CD14-positive monocyte (primary cell): Measurements from ENCODE around the gene FOXJ1. TPM values are rescaled to one million over a fixed set of nuclear protein-coding genes. Genes with fewer than 3 reads are reported as not detected.
A peak's percentile ranks its signal among the peaks of the same experiment; 100 is the strongest.

Experiments used
- DNase-seq, 3 donors: peaks; one replicate each; pipeline ENCODE4 v3.0.0-alpha.2; 2011 to 2022
- H2AFZ ChIP-seq: 2 replicates; pipeline ENCODE4 v1.6.0; 2012; ENCODE audit warnings: mild to moderate bottlenecking, low read depth, low read length, inconsistent platforms; ENCODE audit not compliant: insufficient read depth, poor library complexity, severe bottlenecking
- H3K27ac ChIP-seq, 2 donors: 1 replicate in 1 of 2; 2 replicates in 1 of 2; pipeline ENCODE4 v1.5.1; 2012 to 2013; ENCODE audit warnings: low read length in 2 of 2, control low read depth in 1 of 2, inconsistent platforms in 1 of 2, low read depth in 1 of 2, mild to moderate bottlenecking in 1 of 2
- H3K27me3 ChIP-seq, 2 donors: one replicate each; pipeline versions ENCODE4 v1.6.0 to v1.6.1; 2011 to 2013; ENCODE audit warnings: low read length in 2 of 2; ENCODE audit not compliant: control insufficient read depth in 2 of 2, insufficient read depth in 2 of 2
- H3K36me3 ChIP-seq, 2 donors: replicated peaks in 1 of 2; 1 replicate in 1 of 2; 2 replicates in 1 of 2; pipeline versions ENCODE4 v1.5.1 to v1.6.1; 2012 to 2013; ENCODE audit warnings: low read length in 2 of 2, control low read depth in 1 of 2, inconsistent platforms in 1 of 2, mild to moderate bottlenecking in 1 of 2; ENCODE audit not compliant: insufficient read depth in 2 of 2, control insufficient read depth in 1 of 2
- H3K4me1 ChIP-seq, 2 donors: 1 replicate in 1 of 2; 2 replicates in 1 of 2; pipeline versions ENCODE4 v1.5.1 to v1.6.1; 2012 to 2013; ENCODE audit warnings: low read length in 2 of 2, control low read depth in 1 of 2, inconsistent platforms in 1 of 2, mild to moderate bottlenecking in 1 of 2, moderate library complexity in 1 of 2; ENCODE audit not compliant: insufficient read depth in 2 of 2, control insufficient read depth in 1 of 2
- H3K4me2 ChIP-seq: replicated peaks from 2 replicates; pipeline ENCODE3; 2012; ENCODE audit warnings: low read length, moderate library complexity, mild to moderate bottlenecking; ENCODE audit not compliant: poor library complexity, severe bottlenecking; ENCODE audit errors: extremely low read depth
- H3K4me3 ChIP-seq, 3 experiments: fragments of 200-600 bp in 1 of 3; sonication (generic) in 1 of 3; replicated peaks in 1 of 3; 1 replicate in 2 of 3; 2 replicates in 1 of 3; pipeline ENCODE4 v1.5.1; 2011 to 2013; ENCODE audit warnings: low read length in 3 of 3, mild to moderate bottlenecking in 3 of 3, control low read depth in 2 of 3, low read depth in 2 of 3, inconsistent platforms in 1 of 3, moderate library complexity in 1 of 3
- H3K79me2 ChIP-seq: 2 replicates; pipeline ENCODE4 v1.6.0; 2012; ENCODE audit warnings: mild to moderate bottlenecking, control low read depth, inconsistent platforms, low read length, moderate library complexity; ENCODE audit not compliant: insufficient read depth
- H3K9ac ChIP-seq: 2 replicates; pipeline ENCODE4 v1.6.0; 2017; ENCODE audit warnings: low read length, mild to moderate bottlenecking; ENCODE audit not compliant: insufficient read depth, poor library complexity, severe bottlenecking
- H3K9me3 ChIP-seq, 2 donors: replicated peaks in 1 of 2; 1 replicate in 1 of 2; 2 replicates in 1 of 2; pipeline versions ENCODE4 v1.5.1 to v1.6.1; 2012 to 2013; ENCODE audit warnings: low read length in 2 of 2, control low read depth in 1 of 2; ENCODE audit not compliant: control insufficient read depth in 1 of 2, insufficient read depth in 1 of 2
- H4K20me1 ChIP-seq: 2 replicates; pipeline ENCODE4 v1.6.0; 2012; ENCODE audit warnings: mild to moderate bottlenecking, low read length, control low read depth, moderate library complexity; ENCODE audit not compliant: insufficient read depth
- H3K27ac Mint-ChIP-seq, 7 donors: one replicate each; pipeline ENCODE4 v1.8.0; 2020; ENCODE audit warnings: mild to moderate bottlenecking in 7 of 7, mixed read lengths in 7 of 7, moderate library complexity in 6 of 7, inconsistent platforms in 2 of 7
- H3K27me3 Mint-ChIP-seq, 3 donors: one replicate each; pipeline ENCODE4 v1.8.0; 2021 to 2022; ENCODE audit warnings: low read depth in 3 of 3, mild to moderate bottlenecking in 3 of 3, mixed read lengths in 3 of 3, moderate library complexity in 3 of 3, inconsistent platforms in 1 of 3
- H3K36me3 Mint-ChIP-seq, 2 donors: one replicate each; pipeline ENCODE4 v1.8.0; 2020; ENCODE audit warnings: mixed read lengths in 2 of 2, inconsistent platforms in 1 of 2, mild to moderate bottlenecking in 1 of 2
- H3K4me1 Mint-ChIP-seq: one replicate; pipeline ENCODE4 v1.8.0; 2020; ENCODE audit warnings: mild to moderate bottlenecking, mixed read lengths
- H3K4me3 Mint-ChIP-seq, 2 donors: one replicate each; pipeline ENCODE4 v1.8.0; 2020; ENCODE audit warnings: mild to moderate bottlenecking in 2 of 2, mixed read lengths in 2 of 2, moderate library complexity in 1 of 2
- H3K9me3 Mint-ChIP-seq, 7 donors: one replicate each; pipeline ENCODE4 v1.8.0; 2020 to 2022; ENCODE audit warnings: mixed read lengths in 7 of 7, mild to moderate bottlenecking in 6 of 7, moderate library complexity in 6 of 7, inconsistent platforms in 2 of 7
- CTCF ChIP-seq: fragments of 200-600 bp; IDR thresholded peaks from one replicate; pipeline ENCODE4 v1.8.0; 2022; ENCODE audit warnings: antibody characterized with exemption, mild to moderate bottlenecking
- WGBS: methylation state at CpG from one replicate; pipeline ENCODE4 v1.1.5; 2013; ENCODE audit warnings: missing lambda C conversion rate; ENCODE audit not compliant: insufficient coverage; 5-methylcytosine and 5-hydroxymethylcytosine counted together
- intact Hi-C, 2 donors: fragments of 100-400 bp; cut with micrococcal nuclease; formaldehyde crosslinking; loops; one replicate each; pipeline versions ENCODE4 v1.15.0 to v1.15.1; 2023
- polyA plus RNA-seq, 3 donors: library from polyadenylated mRNA; depleted of rRNA in 1 of 3; unstranded in 2 of 3; stranded (reverse) in 1 of 3; fragments of 300-500 nt in 2 of 3; fragments of >200 nt in 1 of 3; fragmentation: Illumina TruSeq in 2 of 3; gene quantifications; 1 replicate in 2 of 3; 2 replicates in 1 of 3; pipeline ENCODE4 v1.2.3, GENCODE V29; 2012 to 2021

The FOXJ1 gene
- polyA plus RNA-seq, 3 donors: not detected

GRCh38 chr17:76131051-76131691 is 9.9 kb downstream of the FOXJ1 start:
- H2AFZ ChIP-seq: no peak overlapping the region
- peaks cover 2 to 19% (median 8%) of the 10 kb centered on the region in 3 donors for H3K27me3 Mint-ChIP-seq
- DNase-seq: no peak
- intact Hi-C loops: no loop called here
- H3K9ac ChIP-seq: no peak overlapping the region
- H3K27ac Mint-ChIP-seq: no peak overlapping the region
- no peak overlapping the region for H3K27ac ChIP-seq
- no peak overlapping the region for H3K4me2 ChIP-seq
- WGBS: 91% methylated on average over 16 of the region's 21 CpGs
- H3K36me3 ChIP-seq: no peaks in the 10 kb centered on the region
- peaks cover 7 to 8% of the 10 kb centered on the region in 2 donors for H3K4me1 ChIP-seq
- no peaks in the 10 kb centered on the region for H3K36me3 Mint-ChIP-seq
- peaks cover 11% of the 10 kb centered on the region for H3K4me1 Mint-ChIP-seq
- H3K4me3 ChIP-seq: no peak overlapping the region
- no peak for TF ChIP-seq CTCF
- no peaks in the 10 kb centered on the region for H3K27me3 ChIP-seq
- H4K20me1 ChIP-seq: no peaks in the 10 kb centered on the region
- no peaks in the 10 kb centered on the region for H3K9me3 Mint-ChIP-seq
- H3K9me3 ChIP-seq: no peaks in the 10 kb centered on the region
- H3K4me3 Mint-ChIP-seq: peak overlapping the region in 1 of 2 donors; percentile 9
- H3K79me2 ChIP-seq: no peaks in the 10 kb centered on the region

GRCh38 chr17:76130473-76130872 is 10.6 kb downstream of the FOXJ1 start:
- Histone ChIP-seq H3K9ac (no peak overlapping the region), H4K20me1 (no peaks in the 10 kb centered on the region), H3K4me1 (peaks cover 7 to 8% of the 10 kb centered on the region in 2 donors), H3K27me3 (no peaks in the 10 kb centered on the region), H3K36me3 (no peaks in the 10 kb centered on the region), H2AFZ (no peak overlapping the region), H3K9me3 (no peaks in the 10 kb centered on the region), H3K4me3 (no peak overlapping the region), H3K79me2 (no peaks in the 10 kb centered on the region), H3K4me2 (no peak overlapping the region), H3K27ac (no peak overlapping the region)
- intact Hi-C loops: no loop called here
- Mint-ChIP-seq H3K4me3 (no peak overlapping the region), H3K9me3 (peaks cover 0 to under 1% (median 0%) of the 10 kb centered on the region in 7 donors), H3K36me3 (no peaks in the 10 kb centered on the region), H3K27ac (peak overlapping the region in 2 of 7 donors; percentile 10 to 37), H3K4me1 (peaks cover 11% of the 10 kb centered on the region), H3K27me3 (peaks cover 2 to 19% (median 8%) of the 10 kb centered on the region in 3 donors)
- 14% methylated on average over 12 of the region's 13 CpGs for WGBS
- DNase-seq: no peak
- no peak for TF ChIP-seq CTCF
